ENCODE data around the gene ATP11A. TPM values are rescaled to one million over a fixed set of nuclear protein-coding genes. Genes with fewer than 3 reads are reported as not detected.

Gene ATP11A
- total and polyA plus RNA-seq, 2 donors (not counting 3 experiments of a cell fraction or from before 2014, with no cell fraction given): 16.5 to 88.1 TPM

GRCh38 chr13:112894673-112895481 is 205.0 kb downstream of the ATP11A start:
- H3K9me1 ChIP-seq (replicated peaks; ENCODE audit: control insufficient read depth, extremely low read depth, insufficient read depth, low read length): no peaks in the 10 kb centered on the region
- H3K27ac ChIP-seq (ENCODE audit: insufficient read depth, low read depth, low read length): no peak overlapping the region
- no peak overlapping the region for H3K9ac ChIP-seq (replicated peaks; ENCODE audit: extremely low read depth, insufficient read depth, low read length)
- no peak overlapping the region for H3K4me2 ChIP-seq (ENCODE audit: insufficient read depth, low read length)
- no peaks in the 10 kb centered on the region for H4K20me1 ChIP-seq (replicated peaks; ENCODE audit: control insufficient read depth, extremely low read depth, insufficient read depth, low read length)
- DNase-seq (ENCODE audit: low read depth, low spot score) (no peak), FAIRE-seq (no peak)
- CTCF ChIA-PET: no interaction called here
- intact Hi-C loops (cut with micrococcal nuclease) (no loop called here), dilution Hi-C loops (cut with MboI; ENCODE audit: extremely low pct_ligation_motif_present, low sequenced_read_pairs) (no loop called here)
- BruUV-seq (replicated peaks): no TSS peak
- peak overlapping the region in 1 of 3 experiments; percentile 27 for H3K4me3 ChIP-seq (replicated peaks in 1 of 3; ENCODE audit: insufficient read depth in 1 of 3, low read depth in 1 of 3, low read length in 3 of 3)
- TF ChIP-seq POLR2A (IDR thresholded peaks at IDR 0.05; ENCODE audit: low read depth, low read length) (no peak), EZH2 (IDR thresholded peaks at IDR 0.05; ENCODE audit: borderline replicate concordance, low read depth, low read length, severe bottlenecking) (peak; percentile 83)
- H3K27me3 ChIP-seq (ENCODE audit: control insufficient read depth in 2 of 2, insufficient read depth in 2 of 2, low read length in 2 of 2): peaks cover 12 to 18% of the 10 kb centered on the region in 2 experiments
- H3K4me1 ChIP-seq (ENCODE audit: control insufficient read depth, extremely low read depth, insufficient read depth, low read length): peaks cover 3% of the 10 kb centered on the region
- H2AFZ ChIP-seq (ENCODE audit: low read depth, low read length): no peak overlapping the region
- no peaks in the 10 kb centered on the region for H3K79me2 ChIP-seq (ENCODE audit: control insufficient read depth, insufficient read depth, low read length)
- POLR2A ChIA-PET: no interaction called here
- H3K36me3 ChIP-seq (ENCODE audit: control insufficient read depth in 2 of 2, extremely low read depth in 1 of 2, insufficient read depth in 2 of 2, low read length in 2 of 2): no peaks in the 10 kb centered on the region
- no peaks in the 10 kb centered on the region for H3K9me3 ChIP-seq (replicated peaks; ENCODE audit: control insufficient read depth, insufficient read depth, low read length)

GRCh38 chr13:112895521-112896465 is 206.0 kb downstream of the ATP11A start:
- Histone ChIP-seq H3K9ac (replicated peaks; ENCODE audit: extremely low read depth, insufficient read depth, low read length) (no peak overlapping the region), H3K27ac (ENCODE audit: insufficient read depth, low read depth, low read length) (no peak overlapping the region), H3K9me3 (replicated peaks; ENCODE audit: control insufficient read depth, insufficient read depth, low read length) (no peaks in the 10 kb centered on the region), H3K36me3 (ENCODE audit: control insufficient read depth in 2 of 2, extremely low read depth in 1 of 2, insufficient read depth in 2 of 2, low read length in 2 of 2) (no peaks in the 10 kb centered on the region), H4K20me1 (replicated peaks; ENCODE audit: control insufficient read depth, extremely low read depth, insufficient read depth, low read length) (no peaks in the 10 kb centered on the region), H3K79me2 (ENCODE audit: control insufficient read depth, insufficient read depth, low read length) (no peaks in the 10 kb centered on the region), H3K9me1 (replicated peaks; ENCODE audit: control insufficient read depth, extremely low read depth, insufficient read depth, low read length) (no peaks in the 10 kb centered on the region), H3K27me3 (ENCODE audit: control insufficient read depth in 2 of 2, insufficient read depth in 2 of 2, low read length in 2 of 2) (peaks cover 12 to 18% of the 10 kb centered on the region in 2 experiments), H3K4me3 (replicated peaks in 1 of 3; ENCODE audit: insufficient read depth in 1 of 3, low read depth in 1 of 3, low read length in 3 of 3) (no peak overlapping the region), H3K4me1 (ENCODE audit: control insufficient read depth, extremely low read depth, insufficient read depth, low read length) (peaks cover 3% of the 10 kb centered on the region), H3K4me2 (ENCODE audit: insufficient read depth, low read length) (no peak overlapping the region), H2AFZ (ENCODE audit: low read depth, low read length) (no peak overlapping the region)
- no TSS peak for BruUV-seq (replicated peaks)
- intact Hi-C loops (cut with micrococcal nuclease): no loop called here
- FAIRE-seq: no peak
- no peak for DNase-seq (ENCODE audit: low read depth, low spot score)
- POLR2A ChIA-PET: no interaction called here
- CTCF ChIA-PET: no interaction called here
- TF ChIP-seq GATA2 (IDR thresholded peaks at IDR 0.05; ENCODE audit: insufficient read depth, insufficient read length, low read depth, low read length): no peak
- TF ChIP-seq POLR2AphosphoS5 (IDR thresholded peaks at IDR 0.05; ENCODE audit: insufficient read depth, low read depth, low read length): no peak
- no peak for TF ChIP-seq CTCF (IDR thresholded peaks at IDR 0.05; ENCODE audit: extremely low read depth in 1 of 2, insufficient read depth in 1 of 2, low read depth in 1 of 2, low read length in 2 of 2)
- no peak for TF ChIP-seq EZH2 (IDR thresholded peaks at IDR 0.05; ENCODE audit: borderline replicate concordance, low read depth, low read length, severe bottlenecking)
- TF ChIP-seq JUN (IDR thresholded peaks at IDR 0.05; ENCODE audit: borderline replicate concordance, insufficient read depth, insufficient read length, low read depth): no peak
- TF ChIP-seq MYC (IDR thresholded peaks at IDR 0.05; ENCODE audit: low read depth, low read length): no peak
- no peak for TF ChIP-seq FOS (IDR thresholded peaks at IDR 0.05; ENCODE audit: borderline replicate concordance, insufficient read depth, low read length)
- no peak for TF ChIP-seq POLR2A (IDR thresholded peaks at IDR 0.05; ENCODE audit: low read depth, low read length)
- no peak for TF ChIP-seq MAX (IDR thresholded peaks at IDR 0.05; ENCODE audit: insufficient read depth, insufficient read length)
- dilution Hi-C loops (cut with MboI; ENCODE audit: extremely low pct_ligation_motif_present, low sequenced_read_pairs): no loop called here

Measured in endothelial cell of umbilical vein (primary cell).